HG03342 (cell line): ENCODE results near the gene ABHD18.
A peak's percentile ranks its signal among the peaks of the same experiment; 100 is the strongest.
"Not testable (repeated sequence)": the region's sequence is repeated elsewhere in the genome, so short reads cannot be mapped to it uniquely, and the experiment has no call there.

Experiments
- ATAC-seq: cut with Tn5 transposase; IDR thresholded peaks from one replicate; pipeline ENCODE4 v1.9.1; 2021; ENCODE audit warnings: mild to moderate bottlenecking, moderate library complexity; ENCODE audit not compliant: unreplicated experiment

ABHD18 gene

DNA sequence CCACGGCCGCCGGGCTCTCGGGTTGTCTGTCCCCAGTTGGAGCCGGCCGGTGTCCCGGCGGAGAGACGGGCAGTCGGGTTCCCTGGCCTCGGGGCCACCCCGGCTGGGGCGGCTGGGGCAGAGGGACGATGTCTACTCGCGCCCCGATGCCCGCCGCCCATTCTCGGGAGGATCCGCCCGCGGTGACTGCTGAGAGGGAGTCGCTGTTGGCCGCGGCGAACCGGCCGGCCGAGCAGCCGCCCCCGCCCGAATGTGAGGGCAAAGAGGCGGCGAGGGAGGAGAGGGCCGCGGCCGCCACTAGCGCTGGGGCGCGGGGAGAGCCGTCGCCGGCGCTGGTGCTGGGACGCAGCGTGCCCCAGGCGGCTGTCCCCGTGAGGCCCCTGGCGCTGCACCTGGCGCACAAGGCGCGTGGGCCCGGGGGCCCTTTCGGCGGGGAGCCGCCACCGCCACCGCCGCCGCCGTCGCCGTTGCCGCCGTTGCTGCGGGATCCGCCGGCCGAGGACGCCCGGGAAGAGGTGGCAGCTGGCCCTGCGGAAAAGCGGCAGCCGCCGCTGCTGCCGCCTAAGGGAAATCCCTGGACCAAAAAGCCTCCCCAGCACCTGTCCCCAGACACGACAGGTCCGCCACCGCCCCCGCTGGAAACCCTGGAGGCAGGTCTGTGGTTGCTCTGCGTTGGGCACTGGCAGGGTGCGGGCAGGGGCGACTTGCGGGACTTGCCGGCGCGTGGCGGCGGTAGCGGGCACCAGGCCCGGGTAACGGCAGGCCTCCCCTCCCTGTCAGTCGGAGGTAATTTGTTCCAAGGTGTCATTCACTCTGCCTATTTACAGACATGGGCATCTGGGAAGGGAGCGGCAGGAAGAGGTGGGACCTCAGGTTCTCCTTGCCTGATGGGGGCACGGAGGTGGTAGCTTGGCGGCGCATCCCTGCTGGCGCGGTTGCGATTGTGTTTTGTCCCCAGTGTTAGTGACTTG, 96.6 kb downstream of the ABHD18 start:
- peak; percentile 34 for ATAC-seq

DNA sequence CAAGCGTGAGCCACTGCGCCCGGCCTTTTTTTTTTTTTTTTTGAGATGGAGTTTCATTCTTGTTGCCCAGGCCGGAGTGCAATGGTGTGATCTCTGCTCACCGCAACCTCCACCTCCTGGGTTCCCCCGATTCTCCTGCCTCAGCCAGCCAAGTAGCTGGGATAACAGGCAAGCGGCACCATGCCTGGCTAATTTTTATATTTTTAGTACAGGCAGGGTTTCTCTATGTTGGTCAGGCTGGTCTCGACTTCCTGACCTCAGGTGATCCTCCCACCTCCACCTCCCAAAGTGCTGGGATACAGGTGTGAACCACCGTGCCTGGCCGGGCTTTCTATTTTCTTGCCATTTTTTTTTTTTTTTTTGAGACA, 101.2 kb downstream of the ABHD18 start:
- not testable (repeated sequence) for ATAC-seq

DNA sequence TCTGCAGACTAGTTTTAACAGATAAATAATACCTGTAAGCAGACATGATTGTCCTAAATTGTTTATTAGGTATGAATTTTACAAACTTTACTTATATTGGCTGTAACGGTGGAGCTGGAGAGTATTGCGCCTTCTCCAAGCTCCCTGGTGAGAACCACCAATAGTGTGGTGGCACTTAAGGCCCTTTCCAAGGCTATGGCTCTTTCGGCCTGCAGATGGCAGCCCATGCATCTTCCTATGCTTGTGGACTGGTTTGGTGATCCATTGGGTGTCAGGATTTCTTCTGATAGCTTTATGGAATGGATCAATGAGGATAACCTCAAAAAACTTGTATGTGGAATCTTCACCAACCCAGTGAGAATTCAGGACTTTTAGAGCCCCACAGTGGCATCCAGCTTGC, 103.7 kb downstream of the ABHD18 start:
- peak; percentile 69 for ATAC-seq

DNA sequence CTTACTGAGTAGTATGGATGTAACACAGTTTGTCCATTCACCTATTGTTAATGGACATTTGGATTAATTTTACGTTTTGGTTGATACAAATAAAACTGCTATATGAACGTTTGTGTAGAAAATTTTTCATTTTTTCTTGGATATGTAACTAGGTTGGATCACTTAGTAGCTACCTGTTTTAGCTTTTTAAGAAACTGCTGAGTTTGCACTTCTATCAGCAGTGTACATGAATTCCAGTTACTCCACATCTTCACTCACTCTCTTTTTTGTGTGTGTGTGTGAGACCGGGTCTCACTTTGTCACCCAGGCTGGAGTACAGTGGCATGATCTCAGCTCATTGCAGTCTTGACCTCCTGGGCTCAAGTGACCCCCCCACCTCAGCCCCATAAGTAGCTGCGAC, 111.3 kb downstream of the ABHD18 start:
- no peak for ATAC-seq
